ENCODE measurements around the gene NRARP. TPM values are rescaled to one million over a fixed set of nuclear protein-coding genes. Genes with fewer than 3 reads are reported as not detected.

Gene NRARP, protein sequence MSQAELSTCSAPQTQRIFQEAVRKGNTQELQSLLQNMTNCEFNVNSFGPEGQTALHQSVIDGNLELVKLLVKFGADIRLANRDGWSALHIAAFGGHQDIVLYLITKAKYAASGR
- total RNA-seq, result not detected in 2 replicates

DNA sequence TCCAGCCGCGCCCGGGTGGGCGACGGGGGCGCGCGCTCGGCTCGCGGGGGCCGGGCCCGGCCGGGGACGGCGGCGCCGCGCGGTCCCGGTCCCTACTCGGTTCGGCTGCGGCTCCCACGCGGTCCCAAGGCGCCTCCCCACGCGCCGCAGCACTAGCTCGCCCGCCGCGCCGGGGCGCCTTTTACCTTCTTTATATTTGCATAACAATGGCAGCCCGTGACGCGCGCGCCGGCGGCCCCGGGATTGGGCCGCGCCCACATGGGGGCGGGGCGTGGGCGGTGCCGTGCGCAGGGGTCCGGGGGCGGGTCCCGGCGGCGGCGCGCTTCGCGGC is at the start of gene NRARP:
NRARP (minus strand) TSS at position 154 of the 331 bp plus-strand sequence. CDS start 343 bp downstream, outside the sequence.

DNA sequence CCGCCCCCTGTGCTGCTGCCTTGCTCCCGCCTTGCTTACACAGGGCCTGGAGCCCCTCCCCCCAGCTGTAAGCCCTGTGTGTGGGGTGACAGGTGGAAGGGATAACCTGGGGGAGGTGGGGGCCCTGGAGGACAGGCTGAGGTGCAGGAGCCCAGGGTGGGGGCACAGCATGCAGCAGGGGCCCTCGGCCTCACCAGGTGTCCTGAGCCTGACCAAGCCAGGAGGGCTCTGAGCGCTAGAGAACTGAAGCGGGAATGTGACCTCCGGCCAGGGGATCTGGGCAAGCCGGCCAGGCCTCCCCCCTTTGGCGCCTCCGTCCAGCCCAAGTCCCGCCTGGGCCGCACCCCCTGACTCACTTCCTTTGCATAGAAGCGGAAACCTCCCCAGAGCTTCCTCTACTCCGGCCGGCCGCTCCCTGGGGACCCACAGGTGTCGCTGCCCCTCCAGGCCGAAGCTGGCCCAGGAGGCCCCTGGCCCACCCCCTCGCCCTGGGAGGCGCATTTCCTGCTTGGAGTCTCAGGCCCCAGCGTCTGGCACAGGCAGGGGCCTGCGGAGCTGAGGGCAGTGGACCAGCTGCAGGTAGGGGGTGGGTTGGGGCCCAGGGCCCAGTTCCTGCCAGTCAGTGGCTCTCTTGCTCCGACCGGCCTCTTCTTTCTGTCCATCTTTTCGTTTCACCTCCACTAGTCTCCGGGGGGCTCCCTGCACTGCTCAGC is 24.6 kb downstream of the NRARP start, which contains the start of gene TOR4A:
TOR4A (plus strand) TSS at position 398 of the 713 bp plus-strand sequence. CDS start 964 bp downstream, outside the sequence.

GRCh38 chr9:137254624-137255447 is 47.2 kb downstream of the NRARP start, which contains the start of gene NELFB:
Gene NELFB (plus strand): TSS chr9:137255327.

GRCh38 chr9:137251194-137251461 is 50.9 kb downstream of the NRARP start, which contains the start of gene STPG3:
Gene STPG3 (plus strand): TSS chr9:137251286. CDS start chr9:137251287, 1 bp downstream.

Other genes with a start within 250 kb of the NRARP start
- not detected in 2 replicates for gene ENTPD2, start 248.2 kb downstream of the NRARP start, total RNA-seq
- gene SAPCD2, start 231.7 kb downstream of the NRARP start, total RNA-seq, result 1.6 and 1.8 TPM in 2 replicates
- gene UAP1L1, start 224.8 kb downstream of the NRARP start, total RNA-seq, result 32.5 and 40.4 TPM in 2 replicates
- gene MAN1B1, start 215.3 kb downstream of the NRARP start, total RNA-seq, result 81.1 and 82.9 TPM in 2 replicates
- gene DPP7, start 187.5 kb downstream of the NRARP start, total RNA-seq, result 68.4 and 81.5 TPM in 2 replicates
- gene GRIN1, start 163.1 kb downstream of the NRARP start, total RNA-seq, result 0.12 TPM in 1 of 2 replicates, not detected in the other
- not detected in 2 replicates for gene LRRC26, start 132.2 kb downstream of the NRARP start, total RNA-seq
- gene TMEM210, start 130.2 kb downstream of the NRARP start, total RNA-seq, result not detected in 2 replicates
- gene ANAPC2, start 113.7 kb downstream of the NRARP start, total RNA-seq, result 23.5 and 23.8 TPM in 2 replicates
- 46.1 and 55.9 TPM in 2 replicates for gene SSNA1, start 113.6 kb downstream of the NRARP start, total RNA-seq
- 8.9 and 9.4 TPM in 2 replicates for gene TPRN, start 101.5 kb downstream of the NRARP start, total RNA-seq
- gene TMEM203, start 96.6 kb downstream of the NRARP start, total RNA-seq, result 32.1 and 32.4 TPM in 2 replicates
- gene NDOR1, start 96.6 kb downstream of the NRARP start, total RNA-seq, result 5.1 and 6.8 TPM in 2 replicates
- 0.16 and 0.85 TPM in 2 replicates for gene RNF208, start 80.0 kb downstream of the NRARP start, total RNA-seq
- 0.32 and 0.73 TPM in 2 replicates for gene CYSRT1, start 77.1 kb downstream of the NRARP start, total RNA-seq
- gene RNF224, start 74.8 kb downstream of the NRARP start, total RNA-seq, result 0.16 TPM in 1 of 2 replicates, not detected in the other
- gene SLC34A3, start 71.4 kb downstream of the NRARP start, total RNA-seq, result under 0.01 TPM in 1 of 2 replicates, not detected in the other
- gene TUBB4B, start 61.0 kb downstream of the NRARP start, total RNA-seq, result 123 and 132 TPM in 2 replicates
- not detected in 2 replicates for gene STPG3, start 51.0 kb downstream of the NRARP start, total RNA-seq
- gene NELFB, start 46.9 kb downstream of the NRARP start, total RNA-seq, result 56.8 and 59.1 TPM in 2 replicates
- 4.9 and 6.8 TPM in 2 replicates for gene TOR4A, start 24.5 kb downstream of the NRARP start, total RNA-seq
- gene EXD3, start 120.9 kb upstream of the NRARP start, total RNA-seq, result 8.1 and 13.5 TPM in 2 replicates
- 0.49 and 0.65 TPM in 2 replicates for gene NOXA1, start 121.1 kb upstream of the NRARP start, total RNA-seq
- not detected in 2 replicates for gene ENTPD8, start 139.1 kb upstream of the NRARP start, total RNA-seq
- 34.6 and 39.1 TPM in 2 replicates for gene NSMF, start 157.1 kb upstream of the NRARP start, total RNA-seq
- 1.5 and 2.1 TPM in 2 replicates for gene PNPLA7, start 248.1 kb upstream of the NRARP start, total RNA-seq
- gene MRPL41, start 249.6 kb upstream of the NRARP start, total RNA-seq, result 16.9 and 18.2 TPM in 2 replicates

Measured in hair follicle dermal papilla cell (primary cell).